Medulla oblongata (tissue), 1 donor: ENCODE data around the gene NECTIN3.

Experiments used
- DNase-seq: peaks from one replicate; pipeline ENCODE4 v3.0.0-alpha.2; 2015; ENCODE audit errors: extremely low spot score

NECTIN3 gene

GRCh38 chr3:111084911-111085310 lies 13.3 kb downstream of the NECTIN3 start:
- no peak for DNase-seq

- no peak for DNase-seq
Observed at GRCh38 chr3:111087924-111088469, 16.4 kb downstream of the NECTIN3 start.

- no peak for DNase-seq
Observed at GRCh38 chr3:111096487-111097209, 25.0 kb downstream of the NECTIN3 start.

- no peak for DNase-seq
Observed at GRCh38 chr3:111103807-111104206, 32.2 kb downstream of the NECTIN3 start.

GRCh38 chr3:111106993-111107661 lies 35.5 kb downstream of the NECTIN3 start:
- DNase-seq: no peak

- DNase-seq: no peak
Observed at GRCh38 chr3:111107662-111108035, 36.0 kb downstream of the NECTIN3 start.

- no peak for DNase-seq
Observed at GRCh38 chr3:111112913-111113312, 41.3 kb downstream of the NECTIN3 start.

GRCh38 chr3:111128884-111129283 lies 57.3 kb downstream of the NECTIN3 start:
- no peak for DNase-seq

- DNase-seq: no peak
Observed at GRCh38 chr3:111130827-111131226, 59.2 kb downstream of the NECTIN3 start.

- DNase-seq: no peak
Observed at GRCh38 chr3:111134302-111134701, 62.7 kb downstream of the NECTIN3 start.

GRCh38 chr3:111151438-111151837 lies 79.8 kb downstream of the NECTIN3 start:
- no peak for DNase-seq

GRCh38 chr3:111152496-111152895 lies 80.9 kb downstream of the NECTIN3 start:
- no peak for DNase-seq

GRCh38 chr3:111156517-111156916 lies 84.9 kb downstream of the NECTIN3 start:
- no peak for DNase-seq

GRCh38 chr3:111159391-111159790 lies 87.8 kb downstream of the NECTIN3 start:
- no peak for DNase-seq

GRCh38 chr3:111164621-111165020 lies 93.0 kb downstream of the NECTIN3 start:
- DNase-seq: no peak

- DNase-seq: no peak
Observed at GRCh38 chr3:111165411-111165810, 93.8 kb downstream of the NECTIN3 start.

- no peak for DNase-seq
Observed at GRCh38 chr3:111173328-111173900, 101.8 kb downstream of the NECTIN3 start.

GRCh38 chr3:111173906-111174305 lies 102.3 kb downstream of the NECTIN3 start:
- no peak for DNase-seq

GRCh38 chr3:111190518-111190917 lies 118.9 kb downstream of the NECTIN3 start:
- DNase-seq: no peak

- DNase-seq: no peak
Observed at GRCh38 chr3:111193472-111193871, 121.9 kb downstream of the NECTIN3 start.

- DNase-seq: peak; percentile 16
Observed at GRCh38 chr3:111194048-111194447, 122.4 kb downstream of the NECTIN3 start.

GRCh38 chr3:111197485-111197884 lies 125.9 kb downstream of the NECTIN3 start:
- no peak for DNase-seq

GRCh38 chr3:111200027-111200426 lies 128.4 kb downstream of the NECTIN3 start:
- no peak for DNase-seq
